ENCODE data around the gene MAP3K9. TPM values are rescaled to one million over a fixed set of nuclear protein-coding genes. Genes with fewer than 3 reads are reported as not detected.

The MAP3K9 gene
- total and polyA plus RNA-seq, 10 donors, result 0.42 to 8.0 (median 3.7) TPM

DNA sequence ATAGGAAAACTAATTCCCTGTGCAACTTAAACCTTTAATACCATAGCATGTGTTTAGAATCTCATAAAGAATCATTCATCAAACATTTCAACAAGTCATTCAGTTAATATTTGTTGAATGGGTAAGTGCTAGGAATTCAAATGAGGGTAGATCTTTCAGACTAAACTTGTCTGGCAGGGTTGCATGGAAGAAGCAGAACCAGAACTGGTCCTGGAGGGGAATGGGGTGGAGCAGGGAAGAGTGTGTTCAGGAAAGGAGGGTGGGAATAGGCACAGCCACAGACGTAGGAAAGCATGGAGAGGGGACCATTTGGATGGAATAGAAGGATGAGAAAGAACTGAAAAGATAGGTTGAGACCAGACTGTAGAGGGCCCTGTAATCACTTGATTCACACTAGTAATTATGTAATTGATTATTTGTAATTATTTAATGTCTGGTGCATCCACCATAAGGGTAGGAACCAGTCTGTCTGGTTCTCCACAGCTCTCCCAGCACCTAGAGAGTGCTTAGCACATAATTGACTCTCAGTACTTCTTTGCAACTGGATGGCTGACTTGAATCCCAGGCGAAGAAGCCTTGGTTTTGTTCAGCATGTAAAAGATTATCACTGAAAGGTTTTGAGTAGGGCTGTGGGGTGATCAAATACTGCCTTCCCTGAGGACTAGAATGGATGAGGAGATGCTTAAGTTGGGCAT is 3.0 kb upstream of the MAP3K9 start:
- WGBS, 5 donors, result 72 to 90% (median 80%) methylated on average over 2 of the region's 2 CpGs
- TF ChIP-seq POLR2A (IDR thresholded peaks at IDR 0.05) (no peak), POLR2AphosphoS5 (IDR thresholded peaks at IDR 0.05) (no peak)
- TF ChIP-seq, protein P1, sequence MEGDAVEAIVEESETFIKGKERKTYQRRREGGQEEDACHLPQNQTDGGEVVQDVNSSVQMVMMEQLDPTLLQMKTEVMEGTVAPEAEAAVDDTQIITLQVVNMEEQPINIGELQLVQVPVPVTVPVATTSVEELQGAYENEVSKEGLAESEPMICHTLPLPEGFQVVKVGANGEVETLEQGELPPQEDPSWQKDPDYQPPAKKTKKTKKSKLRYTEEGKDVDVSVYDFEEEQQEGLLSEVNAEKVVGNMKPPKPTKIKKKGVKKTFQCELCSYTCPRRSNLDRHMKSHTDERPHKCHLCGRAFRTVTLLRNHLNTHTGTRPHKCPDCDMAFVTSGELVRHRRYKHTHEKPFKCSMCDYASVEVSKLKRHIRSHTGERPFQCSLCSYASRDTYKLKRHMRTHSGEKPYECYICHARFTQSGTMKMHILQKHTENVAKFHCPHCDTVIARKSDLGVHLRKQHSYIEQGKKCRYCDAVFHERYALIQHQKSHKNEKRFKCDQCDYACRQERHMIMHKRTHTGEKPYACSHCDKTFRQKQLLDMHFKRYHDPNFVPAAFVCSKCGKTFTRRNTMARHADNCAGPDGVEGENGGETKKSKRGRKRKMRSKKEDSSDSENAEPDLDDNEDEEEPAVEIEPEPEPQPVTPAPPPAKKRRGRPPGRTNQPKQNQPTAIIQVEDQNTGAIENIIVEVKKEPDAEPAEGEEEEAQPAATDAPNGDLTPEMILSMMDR (IDR thresholded peaks at IDR 0.05 in 8 of 11, conservative IDR thresholded peaks at IDR 0.05 in 3 of 11), result no peak
- intact Hi-C loops (cut with DNase I; ENCODE audit: low total_unique reads), result no loop called here

DNA sequence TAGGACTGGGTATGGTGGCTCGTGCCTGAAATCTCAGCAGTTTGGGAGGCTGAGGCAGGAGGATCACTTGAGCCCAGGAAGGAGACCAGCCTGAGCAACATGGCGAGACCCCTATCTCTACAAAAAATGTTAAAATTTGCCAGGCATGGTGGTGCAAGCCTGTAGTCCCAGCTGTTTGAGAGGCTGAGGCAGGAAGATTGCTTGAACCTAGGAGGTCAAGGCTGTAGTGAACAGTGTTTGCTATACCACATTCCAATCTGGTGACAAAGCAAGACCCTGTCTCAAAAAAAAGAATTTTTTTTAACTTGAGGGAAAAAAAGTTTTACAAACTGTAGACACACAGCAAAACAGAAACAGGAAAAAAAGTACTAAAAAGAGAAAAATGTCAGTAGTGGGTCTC is 2.3 kb upstream of the MAP3K9 start:
- no peaks in the 10 kb centered on the region for H3K9me3 ChIP-seq
- no peak overlapping the region for H3K4me3 ChIP-seq
- no peaks in the 10 kb centered on the region for H3K36me3 ChIP-seq
- WGBS, 5 donors, result 86 to 94% (median 90%) methylated on average over 2 of the region's 2 CpGs
- no peak for DNase-seq
- H3K27me3 ChIP-seq (replicated peaks in 1 of 7), result peaks cover 0 to 34% (median 0%) of the 10 kb centered on the region in 7 donors
- H3K4me1 ChIP-seq, result peaks cover 0 to 36% (median 21%) of the 10 kb centered on the region in 6 donors
- H3K27ac ChIP-seq, result no peak overlapping the region
- TF ChIP-seq POLR2A (IDR thresholded peaks at IDR 0.05), result no peak
- TF ChIP-seq POLR2AphosphoS5 (IDR thresholded peaks at IDR 0.05), result no peak
- TF ChIP-seq, protein P1 (IDR thresholded peaks at IDR 0.05 in 8 of 11, conservative IDR thresholded peaks at IDR 0.05 in 3 of 11), result no peak
- intact Hi-C loops (cut with DNase I; ENCODE audit: low total_unique reads), result no loop called here

More for the DNA sequence above, 3.0 kb upstream of the MAP3K9 start:
- Histone ChIP-seq H3K27ac (no peak overlapping the region), H3K4me1 (peaks cover 2 to 41% (median 24%) of the 10 kb centered on the region in 6 donors), H3K9me3 (no peaks in the 10 kb centered on the region), H3K4me3 (no peak overlapping the region), H3K36me3 (no peaks in the 10 kb centered on the region), H3K27me3 (replicated peaks in 1 of 7) (peaks cover 0 to 27% (median 0%) of the 10 kb centered on the region in 7 donors)
- DNase-seq, result no peak

DNA sequence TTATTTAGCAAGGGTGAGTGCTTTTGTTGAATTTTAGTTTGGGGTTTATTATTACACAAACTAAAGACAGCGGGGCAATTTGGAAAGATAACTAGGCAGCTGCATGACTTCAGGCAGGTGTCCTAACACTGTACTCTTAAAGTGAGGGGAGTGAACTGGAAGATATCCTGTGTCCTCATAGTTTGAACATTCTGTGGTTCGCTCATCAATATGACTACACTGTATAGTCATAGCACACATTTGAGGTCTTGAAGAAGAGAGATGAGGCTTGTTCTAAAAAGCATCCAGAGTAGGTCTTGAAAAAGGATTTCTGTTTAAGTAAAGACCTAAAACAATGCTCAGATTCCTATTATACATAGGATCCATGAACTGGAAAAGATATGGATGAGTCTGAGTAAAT is 1.7 kb upstream of the MAP3K9 start:
- peak overlapping the region in 1 of 8 donors; percentile 26 for H3K27ac ChIP-seq
- H3K9me3 ChIP-seq, result no peaks in the 10 kb centered on the region
- DNase-seq, result no peak
- WGBS, 5 donors, result 86 to 99% (median 95%) methylated on average over 2 of the region's 2 CpGs
- H3K27me3 ChIP-seq (replicated peaks in 1 of 7), result peaks cover 0 to 34% (median 0%) of the 10 kb centered on the region in 7 donors
- no peak overlapping the region for H3K4me3 ChIP-seq
- TF ChIP-seq POLR2AphosphoS5 (IDR thresholded peaks at IDR 0.05) (no peak), POLR2A (IDR thresholded peaks at IDR 0.05) (no peak)
- TF ChIP-seq, protein P1 (IDR thresholded peaks at IDR 0.05 in 8 of 11, conservative IDR thresholded peaks at IDR 0.05 in 3 of 11), result no peak
- no peaks in the 10 kb centered on the region for H3K36me3 ChIP-seq
- H3K4me1 ChIP-seq, result peaks cover 0 to 36% (median 21%) of the 10 kb centered on the region in 6 donors
- intact Hi-C loops (cut with DNase I; ENCODE audit: low total_unique reads), result no loop called here

DNA sequence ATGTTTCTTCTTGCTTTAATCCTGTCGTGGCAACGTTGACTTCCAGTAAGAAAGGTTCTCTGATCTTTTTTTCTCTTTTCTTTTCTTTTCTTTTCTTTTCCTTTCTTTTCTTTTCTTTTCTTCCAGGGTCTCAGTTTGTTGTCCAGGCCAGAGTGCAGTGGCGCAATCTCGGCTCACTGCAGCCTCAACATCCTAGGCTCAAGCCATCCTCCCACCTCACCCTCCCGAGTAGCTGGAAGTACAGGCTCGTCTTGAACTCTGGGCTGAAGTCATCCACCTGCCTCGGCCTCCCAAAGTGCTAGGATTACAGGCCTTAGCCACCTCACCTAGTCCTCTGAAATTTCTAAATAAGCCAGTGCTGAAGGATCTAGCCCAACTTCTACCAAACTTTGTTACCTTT is 1.3 kb upstream of the MAP3K9 start:
- H3K4me3 ChIP-seq, result no peak overlapping the region
- peaks cover 0 to 36% (median 21%) of the 10 kb centered on the region in 6 donors for H3K4me1 ChIP-seq
- peaks cover 0 to 34% (median 0%) of the 10 kb centered on the region in 7 donors for H3K27me3 ChIP-seq (replicated peaks in 1 of 7)
- H3K36me3 ChIP-seq, result no peaks in the 10 kb centered on the region
- H3K27ac ChIP-seq, result peak overlapping the region in 1 of 8 donors; percentile 26
- no peak for TF ChIP-seq POLR2AphosphoS5 (IDR thresholded peaks at IDR 0.05)
- intact Hi-C loops (cut with DNase I; ENCODE audit: low total_unique reads), result no loop called here
- 78 to 85% (median 79%) methylated on average over 7 of the region's 7 CpGs for WGBS, 5 donors
- DNase-seq, result no peak
- H3K9me3 ChIP-seq, result no peaks in the 10 kb centered on the region
